Spleen (tissue), 11 donors: ENCODE data around the gene IMPA2. TPM values are rescaled to one million over a fixed set of nuclear protein-coding genes. Genes with fewer than 3 reads are reported as not detected.

Experiments
- DNase-seq: peaks from one replicate; pipeline ENCODE4 v3.0.0-alpha.2; 2020
- H3K27ac ChIP-seq, 8 donors: fragments of 200-600 bp; sonication (generic) in 7 of 8; 1 replicate in 4 of 8; 2 replicates in 4 of 8; pipeline versions ENCODE4 v1.5.0 to v1.8.0; 2016 to 2021; ENCODE audit warnings: inconsistent platforms in 4 of 8, mild to moderate bottlenecking in 4 of 8, moderate library complexity in 1 of 8
- H3K27me3 ChIP-seq, 7 donors: fragments of 200-600 bp; sonication (generic) in 6 of 7; replicated peaks in 1 of 7; 1 replicate in 4 of 7; 2 replicates in 3 of 7; pipeline versions ENCODE4 v1.5.0 to v1.8.0; 2016 to 2021; ENCODE audit warnings: inconsistent platforms in 3 of 7, mild to moderate bottlenecking in 1 of 7
- H3K36me3 ChIP-seq, 6 donors: fragments of 200-600 bp; sonication (generic) in 5 of 6; 1 replicate in 4 of 6; 2 replicates in 2 of 6; pipeline versions ENCODE4 v1.5.0 to v1.8.0; 2016 to 2021; ENCODE audit warnings: inconsistent platforms in 2 of 6
- H3K4me1 ChIP-seq, 6 donors: fragments of 200-600 bp; sonication (generic) in 5 of 6; 1 replicate in 3 of 6; 2 replicates in 3 of 6; pipeline versions ENCODE4 v1.5.0 to v1.8.0; 2016 to 2021; ENCODE audit warnings: inconsistent platforms in 3 of 6
- H3K4me3 ChIP-seq, 8 donors: fragments of 200-600 bp; sonication (generic) in 7 of 8; 1 replicate in 4 of 8; 2 replicates in 4 of 8; pipeline versions ENCODE4 v1.5.0 to v1.8.0; 2016 to 2021; ENCODE audit warnings: inconsistent platforms in 4 of 8, mild to moderate bottlenecking in 4 of 8, moderate library complexity in 2 of 8
- H3K9me3 ChIP-seq, 8 donors: fragments of 200-600 bp; sonication (generic) in 7 of 8; 1 replicate in 4 of 8; 2 replicates in 4 of 8; pipeline versions ENCODE4 v1.5.0 to v1.8.0; 2016 to 2021; ENCODE audit warnings: inconsistent platforms in 4 of 8
- POLR2A ChIP-seq, 3 donors: fragments of 450-650 bp; IDR thresholded peaks; one replicate each; pipeline ENCODE4 v1.5.1; 2017; ENCODE audit warnings: antibody characterized with exemption in 3 of 3, mild to moderate bottlenecking in 1 of 3
- POLR2AphosphoS5 ChIP-seq, 3 donors: sonication (generic); formaldehyde crosslinking; IDR thresholded peaks; one replicate each; pipeline ENCODE4 v1.5.1; 2017; ENCODE audit warnings: antibody characterized with exemption in 3 of 3
- WGBS, 5 donors: extraction: QIAGEN DNeasy Blood & Tissue Kit in 3 of 5; methylation state at CpG; one replicate each; pipeline versions ENCODE4 v1.1.5 to v1.1.7; 2013 to 2018; 5-methylcytosine and 5-hydroxymethylcytosine counted together
- intact Hi-C: fragments of 100-400 bp; cut with DNase I; formaldehyde crosslinking; loops from one replicate; pipeline ENCODE4 v1.15.0; 2023; ENCODE audit warnings: low total_unique reads
- polyA plus RNA-seq, 3 donors: library from polyadenylated mRNA; stranded (reverse); fragments of 200-250 nt; gene quantifications; one replicate each; pipeline ENCODE4 v1.2.1, GENCODE V29; 2013
- total RNA-seq, 7 donors: library from RNA; depleted of rRNA in 3 of 7; stranded (reverse); fragments of >200 nt in 3 of 7; fragmentation: NEBNext Ultra II Directional in 4 of 7; extraction: Animal tissue kit (Norgen Biotek cat#: 25700) in 4 of 7; gene quantifications; one replicate each; pipeline versions ENCODE4 v1.1.0 to v1.2.1, GENCODE V29; 2016 to 2021
- TF ChIP-seq, protein P1 (sequence below), 11 experiments: fragments of 200-600 bp in 7 of 11; fragments of 450-650 bp in 4 of 11; sonication (generic) in 4 of 11; IDR thresholded peaks in 8 of 11; conservative IDR thresholded peaks in 3 of 11; 1 replicate in 7 of 11; 2 replicates in 4 of 11; pipeline versions ENCODE4 v1.4.0 to v1.8.0; 2016 to 2021; ENCODE audit warnings: antibody characterized with exemption in 11 of 11, inconsistent platforms in 4 of 11, mild to moderate bottlenecking in 1 of 11
- donor health status: healthy with polysubstance abuse.
- donor health status: DM: no; HTN: no; CAD: no; lungs with moderate emphysema.
- donor health status: DM: no; HTN: no; CAD: no.
- donor health status: Bipolar disorder and iron deficiency.
- donor health status: healthy.
- donor health status: DM: no; HTN: no; CAD: no.
- donor health status: DM: yes; HTN: yes; CAD: no.

IMPA2 gene
- total and polyA plus RNA-seq, 10 donors = 11.1 to 60.7 (median 32.9) TPM

DNA sequence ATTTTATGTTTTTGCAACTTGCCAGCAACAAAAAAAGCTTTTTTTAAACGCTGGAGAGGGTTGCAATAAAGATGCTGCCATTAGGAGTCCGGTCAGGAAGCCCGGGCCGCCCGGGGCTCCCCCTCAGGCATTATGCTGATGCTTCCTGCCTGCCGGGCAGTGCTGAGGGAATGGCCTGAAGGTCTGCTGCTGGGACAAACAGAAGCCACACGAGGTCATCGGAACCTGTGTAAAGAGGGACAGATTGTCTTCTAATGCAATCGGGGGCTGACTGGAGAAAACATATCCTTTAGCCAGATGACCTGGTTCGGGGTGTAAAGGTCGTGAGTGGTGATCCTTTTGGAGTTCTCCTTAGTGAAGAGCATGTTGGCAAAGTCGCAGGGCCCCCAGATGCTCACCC lies 2.3 kb downstream of the IMPA2 start:
- H3K27me3 ChIP-seq = no peaks in the 10 kb centered on the region
- TF ChIP-seq POLR2AphosphoS5 (IDR thresholded peaks at IDR 0.05) = peak; percentile 23 to 58 (median 53)
- no peak for TF ChIP-seq POLR2A (IDR thresholded peaks at IDR 0.05)
- peaks cover 10 to 89% (median 45%) of the 10 kb centered on the region in 6 donors for H3K4me1 ChIP-seq
- no peaks in the 10 kb centered on the region for H3K9me3 ChIP-seq
- no peaks in the 10 kb centered on the region for H3K36me3 ChIP-seq
- no peak for DNase-seq
- intact Hi-C loops = loop anchor here (5.0 kb wide), 1 partner anchor 36 kb away; no protein-coding TSS in a partner anchor
- H3K27ac ChIP-seq = peak overlapping the region in 1 of 8 donors; percentile 97
- 48 to 58% (median 54%) methylated on average over 12 of the region's 12 CpGs for WGBS, 5 donors
- peak overlapping the region in 1 of 8 donors; percentile 10 for H3K4me3 ChIP-seq

DNA sequence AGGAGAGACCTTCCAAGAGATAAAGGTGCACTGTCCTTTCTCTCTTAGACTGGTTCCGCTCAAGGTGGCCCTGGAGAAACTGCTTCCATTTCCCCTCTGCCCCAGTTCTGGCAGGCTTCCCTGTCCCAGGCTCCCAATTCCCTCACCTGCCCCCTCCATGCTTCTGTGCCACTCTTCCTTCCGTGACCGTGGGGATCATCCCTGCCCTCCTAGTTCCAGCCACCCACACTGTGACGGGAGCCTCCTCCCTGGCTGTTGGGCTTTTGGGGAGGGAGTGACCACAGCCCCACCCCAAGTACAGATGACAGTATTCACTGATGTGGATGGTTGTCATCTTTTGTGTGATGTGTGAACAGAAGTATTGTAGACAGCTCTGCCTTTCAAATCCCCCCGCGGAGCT lies 2.8 kb downstream of the IMPA2 start:
- intact Hi-C loops = loop anchor here (5.0 kb wide), 1 partner anchor 37 kb away; no protein-coding TSS in a partner anchor
- Histone ChIP-seq H3K9me3 (no peaks in the 10 kb centered on the region), H3K27ac (peak overlapping the region in 1 of 8 donors; percentile 97), H3K4me1 (peaks cover 10 to 89% (median 45%) of the 10 kb centered on the region in 6 donors), H3K36me3 (peaks cover 0 to 4% (median 0%) of the 10 kb centered on the region in 6 donors), H3K4me3 (no peak overlapping the region), H3K27me3 (no peaks in the 10 kb centered on the region)
- no peak for DNase-seq
- TF ChIP-seq POLR2A (IDR thresholded peaks at IDR 0.05) = no peak
- TF ChIP-seq POLR2AphosphoS5 (IDR thresholded peaks at IDR 0.05) = no peak
- TF ChIP-seq, protein P1, sequence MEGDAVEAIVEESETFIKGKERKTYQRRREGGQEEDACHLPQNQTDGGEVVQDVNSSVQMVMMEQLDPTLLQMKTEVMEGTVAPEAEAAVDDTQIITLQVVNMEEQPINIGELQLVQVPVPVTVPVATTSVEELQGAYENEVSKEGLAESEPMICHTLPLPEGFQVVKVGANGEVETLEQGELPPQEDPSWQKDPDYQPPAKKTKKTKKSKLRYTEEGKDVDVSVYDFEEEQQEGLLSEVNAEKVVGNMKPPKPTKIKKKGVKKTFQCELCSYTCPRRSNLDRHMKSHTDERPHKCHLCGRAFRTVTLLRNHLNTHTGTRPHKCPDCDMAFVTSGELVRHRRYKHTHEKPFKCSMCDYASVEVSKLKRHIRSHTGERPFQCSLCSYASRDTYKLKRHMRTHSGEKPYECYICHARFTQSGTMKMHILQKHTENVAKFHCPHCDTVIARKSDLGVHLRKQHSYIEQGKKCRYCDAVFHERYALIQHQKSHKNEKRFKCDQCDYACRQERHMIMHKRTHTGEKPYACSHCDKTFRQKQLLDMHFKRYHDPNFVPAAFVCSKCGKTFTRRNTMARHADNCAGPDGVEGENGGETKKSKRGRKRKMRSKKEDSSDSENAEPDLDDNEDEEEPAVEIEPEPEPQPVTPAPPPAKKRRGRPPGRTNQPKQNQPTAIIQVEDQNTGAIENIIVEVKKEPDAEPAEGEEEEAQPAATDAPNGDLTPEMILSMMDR (IDR thresholded peaks at IDR 0.05 in 8 of 11, conservative IDR thresholded peaks at IDR 0.05 in 3 of 11) = no peak
- WGBS, 5 donors = 84 to 97% (median 91%) methylated on average over 6 of the region's 6 CpGs

DNA sequence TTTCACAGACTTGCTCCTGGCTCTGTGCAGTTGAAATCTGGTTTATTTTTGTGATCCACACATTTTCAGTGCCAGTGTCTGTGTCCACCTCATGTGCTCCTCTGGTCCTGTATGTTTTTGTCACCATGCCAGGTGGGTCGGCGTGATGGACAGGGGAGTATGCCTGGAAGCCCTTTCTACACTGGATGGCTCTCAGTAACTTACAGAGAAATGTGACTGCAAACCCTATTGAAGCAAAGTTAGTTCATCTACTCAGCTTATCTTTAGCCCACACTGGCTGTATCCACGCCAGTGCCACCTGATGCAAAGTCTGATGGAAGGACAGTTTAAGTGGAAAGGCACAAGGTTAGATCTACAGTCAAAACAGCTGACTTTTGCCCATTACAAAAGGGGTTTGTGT lies 4.3 kb downstream of the IMPA2 start:
- WGBS, 5 donors = 79 to 92% (median 83%) methylated on average over 3 of the region's 3 CpGs
- H3K4me1 ChIP-seq = peaks cover 10 to 74% (median 36%) of the 10 kb centered on the region in 6 donors
- intact Hi-C loops = no loop called here
- no peak for DNase-seq
- H3K9me3 ChIP-seq = no peaks in the 10 kb centered on the region
- peak overlapping the region in 6 of 8 donors; percentile 33 to 75 (median 49) for H3K27ac ChIP-seq
- H3K4me3 ChIP-seq = no peak overlapping the region
- TF ChIP-seq POLR2A (IDR thresholded peaks at IDR 0.05) (no peak), POLR2AphosphoS5 (IDR thresholded peaks at IDR 0.05) (no peak)
- TF ChIP-seq, protein P1 (IDR thresholded peaks at IDR 0.05 in 8 of 11, conservative IDR thresholded peaks at IDR 0.05 in 3 of 11) = no peak
- peaks cover 0 to 12% (median 0%) of the 10 kb centered on the region in 6 donors for H3K36me3 ChIP-seq
- H3K27me3 ChIP-seq = no peaks in the 10 kb centered on the region

DNA sequence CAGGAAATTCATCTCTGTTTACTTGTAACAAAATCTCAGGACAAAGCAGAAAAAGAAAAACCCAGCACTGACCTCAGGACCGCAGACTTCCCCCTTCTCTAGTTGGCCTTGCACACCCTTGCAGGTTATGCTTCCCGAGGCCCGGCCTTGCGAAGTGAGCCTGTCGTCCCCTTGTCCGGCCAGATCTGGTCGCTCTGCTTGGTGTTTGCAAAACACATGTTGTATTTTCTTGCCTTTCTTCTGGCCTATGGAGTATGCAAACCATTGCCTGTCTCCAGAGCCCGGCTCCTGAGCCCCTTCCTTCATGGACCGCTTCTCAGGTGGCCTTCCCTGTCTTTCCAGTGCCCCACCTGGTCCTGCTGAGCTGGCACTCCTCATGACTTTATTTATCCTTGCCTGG lies 4.8 kb downstream of the IMPA2 start:
- Histone ChIP-seq H3K27ac (peak overlapping the region in 6 of 8 donors; percentile 33 to 75 (median 49)), H3K27me3 (no peaks in the 10 kb centered on the region), H3K4me1 (peaks cover 10 to 71% (median 36%) of the 10 kb centered on the region in 6 donors), H3K36me3 (peaks cover 0 to 15% (median 0%) of the 10 kb centered on the region in 6 donors), H3K4me3 (no peak overlapping the region), H3K9me3 (no peaks in the 10 kb centered on the region)
- intact Hi-C loops = no loop called here
- TF ChIP-seq POLR2A (IDR thresholded peaks at IDR 0.05) (no peak), POLR2AphosphoS5 (IDR thresholded peaks at IDR 0.05) (peak in 2 of 3 donors; percentile 15 to 55)
- TF ChIP-seq, protein P1 (IDR thresholded peaks at IDR 0.05 in 8 of 11, conservative IDR thresholded peaks at IDR 0.05 in 3 of 11) = no peak
- 57 to 75% (median 72%) methylated on average over 9 of the region's 9 CpGs for WGBS, 5 donors
- DNase-seq = no peak
